Hepatocyte (in vitro differentiated cells): ENCODE data around the gene LFNG. TPM values are rescaled to one million over a fixed set of nuclear protein-coding genes. Genes with fewer than 3 reads are reported as not detected.

Source experiments
- DNase-seq: peaks from one replicate; pipeline ENCODE4 v3.0.0-alpha.2; 2016; ENCODE audit warnings: low spot score
- H2AFZ ChIP-seq: fragments of 200-600 bp; sonication (generic); 2 replicates; pipeline ENCODE4 v1.6.0; 2016; ENCODE audit warnings: antibody characterized with exemption, mild to moderate bottlenecking
- H3K27ac ChIP-seq: fragments of 200-600 bp; sonication (generic); 2 replicates; pipeline ENCODE4 v1.5.1; 2016; ENCODE audit warnings: mild to moderate bottlenecking
- H3K27me3 ChIP-seq: fragments of 200-600 bp; sonication (generic); 2 replicates; pipeline ENCODE4 v1.6.1; 2016
- H3K36me3 ChIP-seq: fragments of 200-600 bp; sonication (generic); replicated peaks from 2 replicates; pipeline ENCODE4 v1.5.1; 2016; ENCODE audit warnings: low read depth; ENCODE audit not compliant: insufficient read depth
- H3K4me1 ChIP-seq: fragments of 200-600 bp; sonication (generic); 2 replicates; pipeline ENCODE4 v1.5.1; 2016; ENCODE audit warnings: mild to moderate bottlenecking, moderate library complexity; ENCODE audit not compliant: insufficient read depth
- H3K4me2 ChIP-seq: fragments of 200-600 bp; sonication (generic); 2 replicates; pipeline ENCODE4 v1.6.0; 2016
- H3K4me3 ChIP-seq: fragments of 200-600 bp; sonication (generic); 2 replicates; pipeline ENCODE4 v1.5.1; 2016; ENCODE audit warnings: mild to moderate bottlenecking
- H3K79me2 ChIP-seq: fragments of 200-600 bp; sonication (generic); 2 replicates; pipeline ENCODE4 v1.6.0; 2017; ENCODE audit warnings: mild to moderate bottlenecking
- H3K9me2 ChIP-seq: fragments of 200-600 bp; sonication (generic); replicated peaks from 2 replicates; pipeline ENCODE4 v1.6.0; 2017; ENCODE audit warnings: mild to moderate bottlenecking; ENCODE audit not compliant: insufficient read depth
- H3K9me3 ChIP-seq: fragments of 200-600 bp; sonication (generic); 2 replicates; pipeline ENCODE4 v1.5.1; 2016; ENCODE audit warnings: low read depth, mild to moderate bottlenecking
- H4K20me1 ChIP-seq: fragments of 200-600 bp; sonication (generic); 2 replicates; pipeline ENCODE4 v1.6.0; 2016; ENCODE audit warnings: mild to moderate bottlenecking; ENCODE audit not compliant: insufficient read depth, poor library complexity, severe bottlenecking
- EZH2 ChIP-seq: fragments of 200-600 bp; sonication (generic); IDR thresholded peaks from 2 replicates; pipeline ENCODE4 v1.6.1; 2016; ENCODE audit warnings: antibody characterized with exemption, mild to moderate bottlenecking, borderline replicate concordance
- EZH2phosphoT487 ChIP-seq: fragments of 200-600 bp; sonication (generic); IDR thresholded peaks from one replicate; pipeline ENCODE4 v1.6.1; 2018; ENCODE audit warnings: antibody characterized with exemption, mild to moderate bottlenecking, low read depth, moderate library complexity; ENCODE audit not compliant: unreplicated experiment, severe bottlenecking
- WGBS: methylation state at CpG from one replicate; pipeline ENCODE4 v1.1.6; 2016; ENCODE audit warnings: low lambda C conversion rate; ENCODE audit errors: missing lambda C conversion rate; 5-methylcytosine and 5-hydroxymethylcytosine counted together
- polyA plus RNA-seq: library from polyadenylated mRNA; unstranded; fragments of >200 nt; fragmentation: Nextera tagmentation; extraction: Ambion mirVana; gene quantifications from 2 replicates; pipeline ENCODE4 v1.2.1, GENCODE V29; 2016
- total RNA-seq: library from RNA; depleted of rRNA; stranded (reverse); fragments of >200 nt; gene quantifications from 2 replicates; pipeline ENCODE4 v1.2.3, GENCODE V29; 2014
- TF ChIP-seq, protein P1 (sequence below): fragments of 200-600 bp; sonication (generic); IDR thresholded peaks from 2 replicates; pipeline ENCODE4 v1.5.1; 2016; ENCODE audit warnings: antibody characterized with exemption, mild to moderate bottlenecking; ENCODE audit not compliant: poor library complexity

LFNG gene
- total and polyA plus RNA-seq, 2 experiments from 2014 or later: 1.2 to 4.5 TPM

DNA sequence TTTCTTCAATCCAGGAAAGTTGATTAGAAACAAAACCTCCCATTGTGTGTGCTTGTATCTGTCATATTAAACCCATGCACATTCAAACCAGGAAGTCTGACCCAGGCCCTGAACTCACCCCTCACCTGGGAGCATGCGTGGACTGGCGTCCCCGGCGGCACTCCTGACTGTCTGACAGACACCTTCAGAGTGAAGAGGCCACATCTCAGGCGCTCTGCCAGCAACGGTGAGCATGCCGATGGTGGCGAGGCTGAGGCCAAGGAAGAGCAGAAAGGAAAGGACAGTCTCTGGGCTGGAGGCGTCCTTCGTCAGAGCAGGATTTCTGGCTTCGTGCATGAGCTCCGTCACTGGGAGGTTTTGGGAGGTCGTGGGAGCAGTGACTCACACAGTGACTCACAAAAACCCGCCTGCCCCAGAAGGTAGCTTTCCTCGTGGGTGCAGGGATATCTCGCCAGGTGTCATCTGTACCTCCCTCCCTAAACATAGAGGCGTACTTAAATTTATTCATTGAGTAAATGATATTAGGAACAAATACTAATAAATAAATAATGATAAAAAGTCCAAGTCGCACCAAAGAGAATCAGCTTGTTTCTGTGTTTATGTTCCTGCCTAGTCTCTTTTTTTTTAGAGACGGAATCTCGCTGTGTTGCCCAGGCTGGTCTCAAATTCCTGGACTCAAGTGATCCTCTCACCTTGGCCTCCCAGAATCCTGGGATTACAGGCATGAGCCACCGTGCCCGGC lies 52.7 kb downstream of the LFNG start:
- peaks cover 10% of the 10 kb centered on the region for H3K4me1 ChIP-seq
- no peaks in the 10 kb centered on the region for H3K9me3 ChIP-seq
- DNase-seq: peak; percentile 49
- H3K79me2 ChIP-seq: peaks cover 9% of the 10 kb centered on the region
- H3K27ac ChIP-seq: peak overlapping the region; percentile 78
- peak overlapping the region; percentile 47 for H3K4me2 ChIP-seq
- H3K36me3 ChIP-seq: no peaks in the 10 kb centered on the region
- TF ChIP-seq EZH2 (no peak), EZH2phosphoT487 (no peak)
- TF ChIP-seq, protein P1, sequence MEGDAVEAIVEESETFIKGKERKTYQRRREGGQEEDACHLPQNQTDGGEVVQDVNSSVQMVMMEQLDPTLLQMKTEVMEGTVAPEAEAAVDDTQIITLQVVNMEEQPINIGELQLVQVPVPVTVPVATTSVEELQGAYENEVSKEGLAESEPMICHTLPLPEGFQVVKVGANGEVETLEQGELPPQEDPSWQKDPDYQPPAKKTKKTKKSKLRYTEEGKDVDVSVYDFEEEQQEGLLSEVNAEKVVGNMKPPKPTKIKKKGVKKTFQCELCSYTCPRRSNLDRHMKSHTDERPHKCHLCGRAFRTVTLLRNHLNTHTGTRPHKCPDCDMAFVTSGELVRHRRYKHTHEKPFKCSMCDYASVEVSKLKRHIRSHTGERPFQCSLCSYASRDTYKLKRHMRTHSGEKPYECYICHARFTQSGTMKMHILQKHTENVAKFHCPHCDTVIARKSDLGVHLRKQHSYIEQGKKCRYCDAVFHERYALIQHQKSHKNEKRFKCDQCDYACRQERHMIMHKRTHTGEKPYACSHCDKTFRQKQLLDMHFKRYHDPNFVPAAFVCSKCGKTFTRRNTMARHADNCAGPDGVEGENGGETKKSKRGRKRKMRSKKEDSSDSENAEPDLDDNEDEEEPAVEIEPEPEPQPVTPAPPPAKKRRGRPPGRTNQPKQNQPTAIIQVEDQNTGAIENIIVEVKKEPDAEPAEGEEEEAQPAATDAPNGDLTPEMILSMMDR: no peak
- H3K4me3 ChIP-seq: no peak overlapping the region
- H2AFZ ChIP-seq: no peak overlapping the region
- H3K27me3 ChIP-seq: no peaks in the 10 kb centered on the region
- 69% methylated on average over 22 of the region's 22 CpGs for WGBS
- no peaks in the 10 kb centered on the region for H4K20me1 ChIP-seq
- H3K9me2 ChIP-seq: no peaks in the 10 kb centered on the region

GRCh38 chr7:2573761-2574160 lies 54.2 kb downstream of the LFNG start:
- no peaks in the 10 kb centered on the region for H3K9me3 ChIP-seq
- WGBS: 97% methylated on average over 9 of the region's 9 CpGs
- H3K4me1 ChIP-seq: peaks cover 10% of the 10 kb centered on the region
- H2AFZ ChIP-seq: no peak overlapping the region
- no peaks in the 10 kb centered on the region for H3K36me3 ChIP-seq
- no peaks in the 10 kb centered on the region for H4K20me1 ChIP-seq
- no peak for DNase-seq
- TF ChIP-seq EZH2 (no peak), EZH2phosphoT487 (no peak)
- TF ChIP-seq, protein P1: no peak
- no peak overlapping the region for H3K4me2 ChIP-seq
- H3K9me2 ChIP-seq: no peaks in the 10 kb centered on the region
- no peak overlapping the region for H3K27ac ChIP-seq
- H3K79me2 ChIP-seq: peaks cover 8% of the 10 kb centered on the region
- no peak overlapping the region for H3K4me3 ChIP-seq
- no peaks in the 10 kb centered on the region for H3K27me3 ChIP-seq

GRCh38 chr7:2575046-2575732 lies 55.6 kb downstream of the LFNG start:
- H3K4me3 ChIP-seq: no peak overlapping the region
- H3K36me3 ChIP-seq: no peaks in the 10 kb centered on the region
- no peak overlapping the region for H3K4me2 ChIP-seq
- TF ChIP-seq EZH2: no peak
- TF ChIP-seq EZH2phosphoT487: no peak
- TF ChIP-seq, protein P1: no peak
- H3K79me2 ChIP-seq: no peaks in the 10 kb centered on the region
- DNase-seq: no peak
- no peak overlapping the region for H3K27ac ChIP-seq
- no peaks in the 10 kb centered on the region for H3K9me3 ChIP-seq
- peaks cover 10% of the 10 kb centered on the region for H3K4me1 ChIP-seq
- H2AFZ ChIP-seq: no peak overlapping the region
- H4K20me1 ChIP-seq: no peaks in the 10 kb centered on the region
- H3K9me2 ChIP-seq: no peaks in the 10 kb centered on the region
- WGBS: 93% methylated on average over 21 of the region's 21 CpGs
- H3K27me3 ChIP-seq: no peaks in the 10 kb centered on the region
